HepG2 (cell line): Measurements from ENCODE around the gene KCTD6. TPM values are rescaled to one million over a fixed set of nuclear protein-coding genes. Genes with fewer than 3 reads are reported as not detected.

Source experiments
- ZBTB20 ChIP-seq: sonication (generic); formaldehyde crosslinking; IDR thresholded peaks from 2 replicates; pipeline ENCODE4 v1.8.1; 2023; ENCODE audit warnings: missing genetic modification reagents, low read depth, mild to moderate bottlenecking, borderline replicate concordance
- ZNF160 ChIP-seq: sonication (generic); formaldehyde crosslinking; IDR thresholded peaks from 2 replicates; pipeline ENCODE4 v1.8.0; 2022; ENCODE audit warnings: mild to moderate bottlenecking, inconsistent platforms, missing genetic modification reagents
- polyA plus RNA-seq, 8 experiments: library from polyadenylated mRNA; depleted of rRNA in 3 of 8; stranded (reverse) in 7 of 8; unstranded in 1 of 8; fragments of >200 nt; fragmentation: Illumina TruSeq in 4 of 8; extraction: Trizol in 4 of 8; gene quantifications; 2 replicates each; pipeline versions ENCODE4 v1.2.1 to v1.2.3, GENCODE V29; 2011 to 2016; ENCODE audit warnings: low read depth in 4 of 8, missing spikeins in 1 of 8, mixed read lengths in 1 of 8; ENCODE audit not compliant: insufficient read depth in 1 of 8
- total RNA-seq, 5 experiments: library from RNA; depleted of rRNA; stranded (reverse); fragments of >200 nt; fragmentation: Illumina TruSeq; extraction: Trizol; gene quantifications; 2 replicates each; pipeline ENCODE4 v1.2.3, GENCODE V29; 2016; ENCODE audit warnings: low read depth in 1 of 5
- TF ChIP-seq, protein P1 (sequence below), 2 experiments: sonication (generic) in 1 of 2; formaldehyde crosslinking in 1 of 2; IDR thresholded peaks; 2 replicates each; pipeline versions ENCODE4 v1.4.0 to v1.6.1; 2018 to 2020; ENCODE audit warnings: missing genetic modification reagents in 2 of 2, borderline replicate concordance in 1 of 2, low read depth in 1 of 2, mild to moderate bottlenecking in 1 of 2, missing biosample characterization in 1 of 2
- TF ChIP-seq, protein P2 (sequence below): sonication (generic); formaldehyde crosslinking; IDR thresholded peaks from 2 replicates; pipeline ENCODE4 v1.4.0; 2020; ENCODE audit warnings: mild to moderate bottlenecking, missing genetic modification reagents
- TF ChIP-seq, protein P3 (sequence below): fragments of 450-650 bp; IDR thresholded peaks from 2 replicates; pipeline ENCODE4 v1.6.1; 2017; ENCODE audit warnings: mild to moderate bottlenecking

The KCTD6 gene
- total and polyA plus RNA-seq, 2 of the 13 experiments (the other 11 are each of a cell fraction or from before 2014, with no cell fraction given): 13.4 to 14.2 TPM

DNA sequence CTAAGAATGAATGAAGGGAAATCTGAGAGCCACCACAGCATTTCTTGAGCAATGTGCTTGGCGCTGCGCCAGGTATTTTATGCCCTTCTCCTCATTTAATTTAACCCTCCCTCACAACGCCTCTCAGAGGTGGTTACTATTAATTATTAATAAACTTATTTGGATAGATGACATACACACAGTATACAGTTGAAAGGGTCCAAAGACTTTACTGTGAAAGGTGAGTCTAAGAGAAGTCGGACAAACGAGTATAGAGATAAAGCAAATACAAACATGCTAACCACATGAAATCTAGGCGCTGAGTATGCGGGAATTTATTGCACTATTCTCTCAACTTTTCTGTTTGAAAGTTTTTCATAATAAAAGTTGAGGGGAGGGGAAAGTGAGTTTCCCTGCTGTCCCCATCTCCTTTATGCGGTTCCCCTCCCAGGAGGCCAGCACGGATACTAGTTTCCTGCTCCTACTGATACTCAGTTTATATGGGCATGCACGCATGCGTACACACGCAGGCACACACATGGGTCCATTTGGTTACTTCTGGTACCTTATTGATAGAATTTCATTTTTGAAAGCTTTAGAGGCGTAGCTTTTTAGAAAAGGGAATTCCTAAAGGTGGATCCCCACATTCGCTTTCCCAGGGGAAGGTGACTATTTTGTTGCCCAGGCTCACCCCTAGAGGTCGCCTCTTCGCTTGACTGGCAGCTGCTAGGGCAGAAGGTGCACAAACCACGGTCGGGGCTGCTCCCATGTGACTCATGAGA, 28.5 kb upstream of the KCTD6 start (continued):
- TF ChIP-seq, protein P1, sequence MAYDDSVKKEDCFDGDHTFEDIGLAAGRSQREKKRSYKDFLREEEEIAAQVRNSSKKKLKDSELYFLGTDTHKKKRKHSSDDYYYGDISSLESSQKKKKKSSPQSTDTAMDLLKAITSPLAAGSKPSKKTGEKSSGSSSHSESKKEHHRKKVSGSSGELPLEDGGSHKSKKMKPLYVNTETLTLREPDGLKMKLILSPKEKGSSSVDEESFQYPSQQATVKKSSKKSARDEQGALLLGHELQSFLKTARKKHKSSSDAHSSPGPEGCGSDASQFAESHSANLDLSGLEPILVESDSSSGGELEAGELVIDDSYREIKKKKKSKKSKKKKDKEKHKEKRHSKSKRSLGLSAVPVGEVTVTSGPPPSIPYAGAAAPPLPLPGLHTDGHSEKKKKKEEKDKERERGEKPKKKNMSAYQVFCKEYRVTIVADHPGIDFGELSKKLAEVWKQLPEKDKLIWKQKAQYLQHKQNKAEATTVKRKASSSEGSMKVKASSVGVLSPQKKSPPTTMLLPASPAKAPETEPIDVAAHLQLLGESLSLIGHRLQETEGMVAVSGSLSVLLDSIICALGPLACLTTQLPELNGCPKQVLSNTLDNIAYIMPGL (CRISPR knock-in tag; IDR thresholded peaks at IDR 0.05; ENCODE audit: borderline replicate concordance in 1 of 2, low read depth in 1 of 2): peak; percentile 82 to 86
- TF ChIP-seq ZNF160 (CRISPR knock-in tag) (0 out of 2 replicates have a peak, but pooled peaks have one; percentile 19), ZBTB20 (no peak)
- TF ChIP-seq, protein P2, sequence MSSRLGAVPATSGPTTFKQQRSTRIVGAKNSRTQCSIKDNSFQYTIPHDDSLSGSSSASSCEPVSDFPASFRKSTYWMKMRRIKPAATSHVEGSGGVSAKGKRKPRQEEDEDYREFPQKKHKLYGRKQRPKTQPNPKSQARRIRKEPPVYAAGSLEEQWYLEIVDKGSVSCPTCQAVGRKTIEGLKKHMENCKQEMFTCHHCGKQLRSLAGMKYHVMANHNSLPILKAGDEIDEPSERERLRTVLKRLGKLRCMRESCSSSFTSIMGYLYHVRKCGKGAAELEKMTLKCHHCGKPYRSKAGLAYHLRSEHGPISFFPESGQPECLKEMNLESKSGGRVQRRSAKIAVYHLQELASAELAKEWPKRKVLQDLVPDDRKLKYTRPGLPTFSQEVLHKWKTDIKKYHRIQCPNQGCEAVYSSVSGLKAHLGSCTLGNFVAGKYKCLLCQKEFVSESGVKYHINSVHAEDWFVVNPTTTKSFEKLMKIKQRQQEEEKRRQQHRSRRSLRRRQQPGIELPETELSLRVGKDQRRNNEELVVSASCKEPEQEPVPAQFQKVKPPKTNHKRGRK (CRISPR knock-in tag): no peak
- TF ChIP-seq, protein P3, sequence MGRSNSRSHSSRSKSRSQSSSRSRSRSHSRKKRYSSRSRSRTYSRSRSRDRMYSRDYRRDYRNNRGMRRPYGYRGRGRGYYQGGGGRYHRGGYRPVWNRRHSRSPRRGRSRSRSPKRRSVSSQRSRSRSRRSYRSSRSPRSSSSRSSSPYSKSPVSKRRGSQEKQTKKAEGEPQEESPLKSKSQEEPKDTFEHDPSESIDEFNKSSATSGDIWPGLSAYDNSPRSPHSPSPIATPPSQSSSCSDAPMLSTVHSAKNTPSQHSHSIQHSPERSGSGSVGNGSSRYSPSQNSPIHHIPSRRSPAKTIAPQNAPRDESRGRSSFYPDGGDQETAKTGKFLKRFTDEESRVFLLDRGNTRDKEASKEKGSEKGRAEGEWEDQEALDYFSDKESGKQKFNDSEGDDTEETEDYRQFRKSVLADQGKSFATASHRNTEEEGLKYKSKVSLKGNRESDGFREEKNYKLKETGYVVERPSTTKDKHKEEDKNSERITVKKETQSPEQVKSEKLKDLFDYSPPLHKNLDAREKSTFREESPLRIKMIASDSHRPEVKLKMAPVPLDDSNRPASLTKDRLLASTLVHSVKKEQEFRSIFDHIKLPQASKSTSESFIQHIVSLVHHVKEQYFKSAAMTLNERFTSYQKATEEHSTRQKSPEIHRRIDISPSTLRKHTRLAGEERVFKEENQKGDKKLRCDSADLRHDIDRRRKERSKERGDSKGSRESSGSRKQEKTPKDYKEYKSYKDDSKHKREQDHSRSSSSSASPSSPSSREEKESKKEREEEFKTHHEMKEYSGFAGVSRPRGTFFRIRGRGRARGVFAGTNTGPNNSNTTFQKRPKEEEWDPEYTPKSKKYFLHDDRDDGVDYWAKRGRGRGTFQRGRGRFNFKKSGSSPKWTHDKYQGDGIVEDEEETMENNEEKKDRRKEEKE: no peak
